Hepatocyte (in vitro differentiated cells): ENCODE results near the gene PCLO.

Experiments used
- EZH2 ChIP-seq: fragments of 200-600 bp; sonication (generic); IDR thresholded peaks from 2 replicates; pipeline ENCODE4 v1.6.1; 2016; ENCODE audit warnings: antibody characterized with exemption, mild to moderate bottlenecking, borderline replicate concordance
- TF ChIP-seq, protein P1 (sequence below): fragments of 200-600 bp; sonication (generic); IDR thresholded peaks from 2 replicates; pipeline ENCODE4 v1.5.1; 2016; ENCODE audit warnings: antibody characterized with exemption, mild to moderate bottlenecking; ENCODE audit not compliant: poor library complexity

DNA sequence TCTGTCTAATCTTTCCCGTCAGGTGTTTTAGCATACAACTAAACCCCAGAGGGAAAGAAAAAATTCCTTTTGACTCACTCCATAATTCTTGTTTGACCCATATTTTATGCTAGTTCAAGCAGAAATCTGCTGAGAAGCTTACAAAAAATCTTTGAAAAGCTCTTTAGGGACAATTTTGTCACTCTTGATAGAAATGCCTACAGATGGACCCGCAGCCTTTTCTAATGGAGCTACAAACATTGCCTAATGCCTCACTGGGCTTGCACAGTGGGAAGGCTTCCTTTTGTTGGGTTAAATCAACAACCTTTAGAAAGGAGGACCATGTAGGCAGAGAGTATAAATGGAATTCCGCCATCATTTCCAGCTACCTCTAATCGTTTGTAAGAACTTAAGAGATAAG is 344.5 kb downstream of the PCLO start:
- TF ChIP-seq, protein P1, sequence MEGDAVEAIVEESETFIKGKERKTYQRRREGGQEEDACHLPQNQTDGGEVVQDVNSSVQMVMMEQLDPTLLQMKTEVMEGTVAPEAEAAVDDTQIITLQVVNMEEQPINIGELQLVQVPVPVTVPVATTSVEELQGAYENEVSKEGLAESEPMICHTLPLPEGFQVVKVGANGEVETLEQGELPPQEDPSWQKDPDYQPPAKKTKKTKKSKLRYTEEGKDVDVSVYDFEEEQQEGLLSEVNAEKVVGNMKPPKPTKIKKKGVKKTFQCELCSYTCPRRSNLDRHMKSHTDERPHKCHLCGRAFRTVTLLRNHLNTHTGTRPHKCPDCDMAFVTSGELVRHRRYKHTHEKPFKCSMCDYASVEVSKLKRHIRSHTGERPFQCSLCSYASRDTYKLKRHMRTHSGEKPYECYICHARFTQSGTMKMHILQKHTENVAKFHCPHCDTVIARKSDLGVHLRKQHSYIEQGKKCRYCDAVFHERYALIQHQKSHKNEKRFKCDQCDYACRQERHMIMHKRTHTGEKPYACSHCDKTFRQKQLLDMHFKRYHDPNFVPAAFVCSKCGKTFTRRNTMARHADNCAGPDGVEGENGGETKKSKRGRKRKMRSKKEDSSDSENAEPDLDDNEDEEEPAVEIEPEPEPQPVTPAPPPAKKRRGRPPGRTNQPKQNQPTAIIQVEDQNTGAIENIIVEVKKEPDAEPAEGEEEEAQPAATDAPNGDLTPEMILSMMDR: no peak
- TF ChIP-seq EZH2: no peak
